ENCODE data around the gene CELF3. TPM values are rescaled to one million over a fixed set of nuclear protein-coding genes. Genes with fewer than 3 reads are reported as not detected.

The CELF3 gene
- total and polyA plus RNA-seq, 2 of the 13 experiments (the other 11 are each of a cell fraction or from before 2014, with no cell fraction given), result not detected

GRCh38 chr1:151721788-151722510 lies 5.3 kb upstream of the CELF3 start:
- H3K79me2 ChIP-seq (ENCODE audit: insufficient read depth, low read length), result no peaks in the 10 kb centered on the region
- DNase-seq (ENCODE audit: low spot score) (no peak), FAIRE-seq (no peak), ATAC-seq (no peak)
- H2AFZ ChIP-seq (ENCODE audit: low read length), result no peak overlapping the region
- no peaks in the 10 kb centered on the region for H3K9me3 ChIP-seq (ENCODE audit: low read length)
- no TSS peak for BruUV-seq (replicated peaks)
- CTCF ChIA-PET (ENCODE audit: low intra/inter-chr PET ratio, low total read pairs), result no interaction called here
- H3K4me2 ChIP-seq (ENCODE audit: low read depth, low read length), result peak overlapping the region; percentile 63
- intact Hi-C loops (cut with micrococcal nuclease; ENCODE audit: unreplicated experiment), result no loop called here
- H3K27ac ChIP-seq (ENCODE audit: extremely low read length, insufficient read depth, low read length), result no peak overlapping the region
- TF ChIP-seq CEBPB (IDR thresholded peaks at IDR 0.05; ENCODE audit: borderline replicate concordance, low read depth, low read length) (peak; percentile 46; the same call in 1 of the 2 replicates), ATF7-NPFF (CRISPR knock-in tag; IDR thresholded peaks at IDR 0.05; ENCODE audit: low read depth) (no peak)
- POLR2A ChIA-PET, result no interaction called here
- peaks cover 3 to 34% of the 10 kb centered on the region in 2 experiments for H3K27me3 ChIP-seq (ENCODE audit: control insufficient read depth in 1 of 2, insufficient read depth in 2 of 2, low read length in 2 of 2)
- H4K20me1 ChIP-seq (ENCODE audit: insufficient read depth, low read length), result no peaks in the 10 kb centered on the region
- H3K4me3 ChIP-seq (replicated peaks in 1 of 3; ENCODE audit: insufficient read depth in 1 of 3, low read depth in 2 of 3, low read length in 3 of 3), result peak overlapping the region in 2 of 3 experiments; percentile 35 to 57; a peak in 3 of 6 replicates
- no peak overlapping the region for H3K9ac ChIP-seq (ENCODE audit: insufficient read depth, low read depth, low read length)
- in situ Hi-C loops (cut with HindIII; ENCODE audit: extremely low pct_ligation_motif_present, low pct_unique_long_range_greater_than_20kb), result no loop called here
- WGBS (ENCODE audit: low lambda C conversion rate), result 53% methylated on average over 17 of the region's 17 CpGs
- no peaks in the 10 kb centered on the region for H3K36me3 ChIP-seq (replicated peaks in 1 of 2; ENCODE audit: control insufficient read depth in 1 of 2, insufficient read depth in 2 of 2, low read length in 2 of 2)
- peaks cover 40% of the 10 kb centered on the region for H3K4me1 ChIP-seq (ENCODE audit: insufficient read depth, low read length)

- Histone ChIP-seq H3K4me1 (ENCODE audit: insufficient read depth, low read length) (peaks cover 44% of the 10 kb centered on the region), H3K9me3 (ENCODE audit: low read length) (no peaks in the 10 kb centered on the region), H3K27ac (ENCODE audit: extremely low read length, insufficient read depth, low read length) (no peak within 1 kb of the TSS), H3K36me3 (replicated peaks in 1 of 2; ENCODE audit: control insufficient read depth in 1 of 2, insufficient read depth in 2 of 2, low read length in 2 of 2) (no peaks in the 10 kb centered on the region), H2AFZ (ENCODE audit: low read length) (no peak within 1 kb of the TSS), H3K79me2 (ENCODE audit: insufficient read depth, low read length) (no peaks in the 10 kb centered on the region), H3K4me3 (replicated peaks in 1 of 3; ENCODE audit: insufficient read depth in 1 of 3, low read depth in 2 of 3, low read length in 3 of 3) (peak within 1 kb of the TSS; percentile 35 to 57 (median 35)), H3K9ac (ENCODE audit: insufficient read depth, low read depth, low read length) (peak within 1 kb of the TSS; percentile 13; the same call in 1 of the 2 replicates), H3K4me2 (ENCODE audit: low read depth, low read length) (peak within 1 kb of the TSS; percentile 90), H4K20me1 (ENCODE audit: insufficient read depth, low read length) (no peaks in the 10 kb centered on the region), H3K27me3 (ENCODE audit: control insufficient read depth in 1 of 2, insufficient read depth in 2 of 2, low read length in 2 of 2) (peaks cover 3 to 35% of the 10 kb centered on the region in 2 experiments)
- 9% methylated on average over 19 of the region's 44 CpGs for WGBS (ENCODE audit: low lambda C conversion rate)
- POLR2A ChIA-PET, result interaction anchor here (1.0 kb wide), 1 partner anchor 16 kb away, joined by 5 read pairs; no protein-coding TSS in a partner anchor
- ATAC-seq (peak; percentile 72), DNase-seq (ENCODE audit: low spot score) (no peak), FAIRE-seq (no peak)
- no TSS peak for BruUV-seq (replicated peaks)
- intact Hi-C loops (cut with micrococcal nuclease; ENCODE audit: unreplicated experiment) (no loop called here), in situ Hi-C loops (cut with HindIII; ENCODE audit: extremely low pct_ligation_motif_present, low pct_unique_long_range_greater_than_20kb) (no loop called here)
- CTCF ChIA-PET (ENCODE audit: low intra/inter-chr PET ratio, low total read pairs), result no interaction called here
- peak; percentile 23 for TF ChIP-seq YY1 (IDR thresholded peaks at IDR 0.05; ENCODE audit: insufficient read depth, insufficient replicate concordance, low read depth, low read length)
- TF ChIP-seq ZHX2 (IDR thresholded peaks at IDR 0.05; ENCODE audit: low read depth), result no peak
- TF ChIP-seq ZHX2 (CRISPR knock-in tag; IDR thresholded peaks at IDR 0.05; ENCODE audit: borderline replicate concordance), result no peak
- no peak for TF ChIP-seq ZFP91 (CRISPR knock-in tag; IDR thresholded peaks at IDR 0.05; ENCODE audit: borderline replicate concordance)
- no peak for TF ChIP-seq ZNF34 (CRISPR knock-in tag; IDR thresholded peaks at IDR 0.05; ENCODE audit: borderline replicate concordance)
- TF ChIP-seq ZFP1 (CRISPR knock-in tag; IDR thresholded peaks at IDR 0.05), result no peak
Measured at GRCh38 chr1:151720974-151721787, 4.6 kb upstream of the CELF3 start, which contains the start of gene RIIAD1. Gene RIIAD1, plus strand, starts transcription at chr1:151721522. Its CDS starts 15 bp downstream, at chr1:151721537.
